Left hindlimb (tissue), 1 donor: ENCODE results near the gene CLDN34.

Source experiments
- DNase-seq: peaks from one replicate; pipeline ENCODE4 v3.0.0-alpha.2; 2018

Gene CLDN34

DNA sequence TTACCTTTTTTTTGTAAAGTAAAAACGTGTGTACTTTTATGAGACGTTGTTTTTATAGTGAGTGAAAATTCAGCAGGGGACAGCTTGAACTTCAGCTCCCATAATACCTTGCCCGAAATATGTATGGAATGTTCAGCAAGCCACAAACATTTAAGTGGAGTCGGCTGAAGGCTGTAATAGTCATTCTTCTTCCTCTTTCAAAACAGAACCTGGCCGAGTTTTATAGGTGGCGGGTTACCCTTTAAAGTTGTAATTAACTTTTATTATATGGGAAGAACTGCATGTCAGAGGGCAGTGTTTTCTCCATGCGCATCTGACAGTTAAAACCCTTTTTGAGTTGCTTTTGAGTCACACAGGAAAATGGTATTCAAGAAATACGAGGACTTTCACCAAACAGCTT, 50.7 kb downstream of the CLDN34 start:
- DNase-seq = no peak
